ENCODE data around the gene TLCD3A. TPM values are rescaled to one million over a fixed set of nuclear protein-coding genes. Genes with fewer than 3 reads are reported as not detected.

The TLCD3A gene
- total RNA-seq, 1 experiment from 2014 or later, result 21.6 TPM

DNA sequence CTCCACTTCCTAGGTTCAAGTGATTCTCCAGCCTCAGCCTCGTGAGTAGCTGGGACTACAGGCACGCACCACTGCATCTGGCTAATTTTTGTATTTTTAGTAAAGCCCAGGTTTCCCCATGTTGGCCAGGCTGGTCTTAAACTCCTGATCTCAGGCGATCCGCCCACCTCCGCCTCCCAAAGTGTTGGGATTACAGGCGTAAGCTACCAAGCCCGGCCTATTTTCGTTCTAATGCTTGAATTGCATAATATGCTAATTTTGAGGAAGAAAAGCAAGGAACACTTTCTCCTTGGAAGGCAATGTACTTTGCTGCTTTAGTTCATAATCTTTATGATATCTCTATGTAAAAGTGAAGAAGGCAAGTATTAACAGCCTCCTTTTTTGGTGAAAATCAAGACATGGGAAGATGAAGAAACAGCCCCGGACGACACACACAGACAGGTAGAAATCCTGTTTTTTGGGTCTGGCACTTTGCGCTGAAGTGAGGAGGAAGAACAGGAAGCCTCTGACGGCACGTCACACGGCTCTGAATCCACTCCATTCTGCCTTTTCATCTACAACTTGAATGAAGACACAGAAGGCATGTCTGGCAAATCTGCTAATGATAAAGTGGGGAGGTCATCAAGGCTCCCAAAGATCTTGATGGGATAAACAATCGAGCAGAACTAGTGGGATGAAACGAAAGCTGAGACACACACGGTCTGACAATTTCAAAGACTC, 42.7 kb upstream of the TLCD3A start:
- ChIA-PET POLR2A (no interaction called here), CTCF (interaction anchor here (0.6 to 1.3 kb wide), 4 partner anchors 13 to 279 kb away, joined by 3 to 10 read pairs (median 4); no protein-coding TSS in a partner anchor)
- Mint-ChIP-seq H3K9me3 (no peaks in the 10 kb centered on the region), H3K4me1 (peaks cover 9% of the 10 kb centered on the region), H3K27ac (peak overlapping the region; percentile 21), H3K4me3 (no peak overlapping the region), H3K27me3 (ENCODE audit: low read depth) (no peaks in the 10 kb centered on the region), H3K36me3 (peaks cover 7% of the 10 kb centered on the region)
- DNase-seq (ENCODE audit: low spot score) (no peak), ATAC-seq (no peak)
- TF ChIP-seq GTF2I (CRISPR knock-in tag; conservative IDR thresholded peaks at IDR 0.05), result no peak
- TF ChIP-seq SOX15 (CRISPR knock-in tag; IDR thresholded peaks at IDR 0.05), result no peak
- TF ChIP-seq ZBTB21 (CRISPR knock-in tag; IDR thresholded peaks at IDR 0.05; ENCODE audit: borderline replicate concordance), result no peak
- TF ChIP-seq, protein P1, sequence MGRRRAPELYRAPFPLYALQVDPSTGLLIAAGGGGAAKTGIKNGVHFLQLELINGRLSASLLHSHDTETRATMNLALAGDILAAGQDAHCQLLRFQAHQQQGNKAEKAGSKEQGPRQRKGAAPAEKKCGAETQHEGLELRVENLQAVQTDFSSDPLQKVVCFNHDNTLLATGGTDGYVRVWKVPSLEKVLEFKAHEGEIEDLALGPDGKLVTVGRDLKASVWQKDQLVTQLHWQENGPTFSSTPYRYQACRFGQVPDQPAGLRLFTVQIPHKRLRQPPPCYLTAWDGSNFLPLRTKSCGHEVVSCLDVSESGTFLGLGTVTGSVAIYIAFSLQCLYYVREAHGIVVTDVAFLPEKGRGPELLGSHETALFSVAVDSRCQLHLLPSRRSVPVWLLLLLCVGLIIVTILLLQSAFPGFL (CRISPR knock-in tag; IDR thresholded peaks at IDR 0.05; ENCODE audit: borderline replicate concordance), result no peak

DNA sequence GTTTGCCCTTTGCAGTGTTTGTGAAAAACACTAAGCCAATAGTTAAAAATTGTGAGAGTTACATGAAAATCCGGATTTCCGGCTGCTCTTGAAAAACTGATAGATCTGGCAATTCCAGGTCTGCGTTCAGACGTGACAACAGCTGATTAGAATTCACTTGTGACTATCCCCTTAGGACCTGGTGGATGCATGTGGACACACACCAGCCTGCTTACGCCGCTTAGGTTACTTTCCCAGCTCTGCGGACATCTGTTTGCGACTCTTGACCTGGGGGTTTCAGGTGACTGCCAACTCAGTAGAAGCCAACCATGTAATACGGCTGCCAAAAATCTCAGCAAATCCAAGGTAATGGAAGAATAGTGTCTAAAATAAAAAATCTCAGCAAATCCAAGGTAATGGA, 42.0 kb upstream of the TLCD3A start:
- ChIA-PET CTCF (interaction anchor here (1.0 to 1.3 kb wide), 2 partner anchors 10 to 133 kb away, joined by 3 to 4 read pairs; no protein-coding TSS in a partner anchor), POLR2A (no interaction called here)
- H3K9me3 Mint-ChIP-seq, result no peaks in the 10 kb centered on the region
- H3K4me1 Mint-ChIP-seq, result peaks cover 9% of the 10 kb centered on the region
- DNase-seq (ENCODE audit: low spot score) (no peak), ATAC-seq (no peak)
- H3K27ac Mint-ChIP-seq, result no peak overlapping the region
- peaks cover 12% of the 10 kb centered on the region for H3K36me3 Mint-ChIP-seq
- no peak overlapping the region for H3K4me3 Mint-ChIP-seq
- TF ChIP-seq JUN (CRISPR knock-in tag; IDR thresholded peaks at IDR 0.05) (no peak), TEAD4 (CRISPR knock-in tag; IDR thresholded peaks at IDR 0.05) (no peak), ZNF121 (CRISPR knock-in tag; IDR thresholded peaks at IDR 0.05) (no peak), NFYB (CRISPR knock-in tag; conservative IDR thresholded peaks at IDR 0.05; ENCODE audit: low read depth) (no peak), OVOL2 (CRISPR knock-in tag; IDR thresholded peaks at IDR 0.05; ENCODE audit: borderline replicate concordance) (no peak), FOXJ3 (CRISPR knock-in tag; IDR thresholded peaks at IDR 0.05; ENCODE audit: borderline replicate concordance) (no peak), ETV6 (CRISPR knock-in tag; IDR thresholded peaks at IDR 0.05) (no peak), IRF2 (CRISPR knock-in tag; IDR thresholded peaks at IDR 0.05; ENCODE audit: borderline replicate concordance, low read depth) (no peak), NFATC4 (CRISPR knock-in tag; IDR thresholded peaks at IDR 0.05) (no peak), ZNF423 (CRISPR knock-in tag; IDR thresholded peaks at IDR 0.05) (no peak)
- TF ChIP-seq, protein P2, sequence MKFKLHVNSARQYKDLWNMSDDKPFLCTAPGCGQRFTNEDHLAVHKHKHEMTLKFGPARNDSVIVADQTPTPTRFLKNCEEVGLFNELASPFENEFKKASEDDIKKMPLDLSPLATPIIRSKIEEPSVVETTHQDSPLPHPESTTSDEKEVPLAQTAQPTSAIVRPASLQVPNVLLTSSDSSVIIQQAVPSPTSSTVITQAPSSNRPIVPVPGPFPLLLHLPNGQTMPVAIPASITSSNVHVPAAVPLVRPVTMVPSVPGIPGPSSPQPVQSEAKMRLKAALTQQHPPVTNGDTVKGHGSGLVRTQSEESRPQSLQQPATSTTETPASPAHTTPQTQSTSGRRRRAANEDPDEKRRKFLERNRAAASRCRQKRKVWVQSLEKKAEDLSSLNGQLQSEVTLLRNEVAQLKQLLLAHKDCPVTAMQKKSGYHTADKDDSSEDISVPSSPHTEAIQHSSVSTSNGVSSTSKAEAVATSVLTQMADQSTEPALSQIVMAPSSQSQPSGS (CRISPR knock-in tag; IDR thresholded peaks at IDR 0.05; ENCODE audit: borderline replicate concordance, low read depth), result no peak
- TF ChIP-seq, protein P3, sequence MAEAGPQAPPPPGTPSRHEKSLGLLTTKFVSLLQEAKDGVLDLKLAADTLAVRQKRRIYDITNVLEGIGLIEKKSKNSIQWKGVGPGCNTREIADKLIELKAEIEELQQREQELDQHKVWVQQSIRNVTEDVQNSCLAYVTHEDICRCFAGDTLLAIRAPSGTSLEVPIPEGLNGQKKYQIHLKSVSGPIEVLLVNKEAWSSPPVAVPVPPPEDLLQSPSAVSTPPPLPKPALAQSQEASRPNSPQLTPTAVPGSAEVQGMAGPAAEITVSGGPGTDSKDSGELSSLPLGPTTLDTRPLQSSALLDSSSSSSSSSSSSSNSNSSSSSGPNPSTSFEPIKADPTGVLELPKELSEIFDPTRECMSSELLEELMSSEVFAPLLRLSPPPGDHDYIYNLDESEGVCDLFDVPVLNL (CRISPR knock-in tag; IDR thresholded peaks at IDR 0.05; ENCODE audit: borderline replicate concordance, low read depth), result no peak
- TF ChIP-seq, protein P4, sequence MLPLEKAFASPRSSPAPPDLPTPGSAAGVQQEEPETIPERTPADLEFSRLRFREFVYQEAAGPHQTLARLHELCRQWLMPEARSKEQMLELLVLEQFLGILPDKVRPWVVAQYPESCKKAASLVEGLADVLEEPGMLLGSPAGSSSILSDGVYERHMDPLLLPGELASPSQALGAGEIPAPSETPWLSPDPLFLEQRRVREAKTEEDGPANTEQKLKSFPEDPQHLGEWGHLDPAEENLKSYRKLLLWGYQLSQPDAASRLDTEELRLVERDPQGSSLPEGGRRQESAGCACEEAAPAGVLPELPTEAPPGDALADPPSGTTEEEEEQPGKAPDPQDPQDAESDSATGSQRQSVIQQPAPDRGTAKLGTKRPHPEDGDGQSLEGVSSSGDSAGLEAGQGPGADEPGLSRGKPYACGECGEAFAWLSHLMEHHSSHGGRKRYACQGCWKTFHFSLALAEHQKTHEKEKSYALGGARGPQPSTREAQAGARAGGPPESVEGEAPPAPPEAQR (CRISPR knock-in tag; IDR thresholded peaks at IDR 0.05), result no peak
- TF ChIP-seq, protein P5, sequence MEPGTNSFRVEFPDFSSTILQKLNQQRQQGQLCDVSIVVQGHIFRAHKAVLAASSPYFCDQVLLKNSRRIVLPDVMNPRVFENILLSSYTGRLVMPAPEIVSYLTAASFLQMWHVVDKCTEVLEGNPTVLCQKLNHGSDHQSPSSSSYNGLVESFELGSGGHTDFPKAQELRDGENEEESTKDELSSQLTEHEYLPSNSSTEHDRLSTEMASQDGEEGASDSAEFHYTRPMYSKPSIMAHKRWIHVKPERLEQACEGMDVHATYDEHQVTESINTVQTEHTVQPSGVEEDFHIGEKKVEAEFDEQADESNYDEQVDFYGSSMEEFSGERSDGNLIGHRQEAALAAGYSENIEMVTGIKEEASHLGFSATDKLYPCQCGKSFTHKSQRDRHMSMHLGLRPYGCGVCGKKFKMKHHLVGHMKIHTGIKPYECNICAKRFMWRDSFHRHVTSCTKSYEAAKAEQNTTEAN (CRISPR knock-in tag; IDR thresholded peaks at IDR 0.05), result no peak
- TF ChIP-seq, protein P6, sequence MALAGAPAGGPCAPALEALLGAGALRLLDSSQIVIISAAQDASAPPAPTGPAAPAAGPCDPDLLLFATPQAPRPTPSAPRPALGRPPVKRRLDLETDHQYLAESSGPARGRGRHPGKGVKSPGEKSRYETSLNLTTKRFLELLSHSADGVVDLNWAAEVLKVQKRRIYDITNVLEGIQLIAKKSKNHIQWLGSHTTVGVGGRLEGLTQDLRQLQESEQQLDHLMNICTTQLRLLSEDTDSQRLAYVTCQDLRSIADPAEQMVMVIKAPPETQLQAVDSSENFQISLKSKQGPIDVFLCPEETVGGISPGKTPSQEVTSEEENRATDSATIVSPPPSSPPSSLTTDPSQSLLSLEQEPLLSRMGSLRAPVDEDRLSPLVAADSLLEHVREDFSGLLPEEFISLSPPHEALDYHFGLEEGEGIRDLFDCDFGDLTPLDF (CRISPR knock-in tag; IDR thresholded peaks at IDR 0.05), result no peak
- no peaks in the 10 kb centered on the region for H3K27me3 Mint-ChIP-seq (ENCODE audit: low read depth)

Measured in WTC11 (cell line).